Measurements from ENCODE around the gene PSTPIP1.
A peak's percentile ranks its signal among the peaks of the same experiment; 100 is the strongest.

The PSTPIP1 gene

GRCh38 chr15:76998663-76999285 is 3.8 kb downstream of the PSTPIP1 start:
- DNase-seq (ENCODE audit: low read depth in 2 of 2), result no peak

GRCh38 chr15:76999996-77000395 is 5.1 kb downstream of the PSTPIP1 start:
- DNase-seq (ENCODE audit: low read depth in 2 of 2), result no peak

GRCh38 chr15:77001351-77001750 is 6.4 kb downstream of the PSTPIP1 start:
- DNase-seq (ENCODE audit: low read depth in 2 of 2), result no peak

- no peak for DNase-seq (ENCODE audit: low read depth in 2 of 2)
These were observed 7.0 kb downstream of the PSTPIP1 start for GRCh38 chr15:77001966-77002365.

DNA sequence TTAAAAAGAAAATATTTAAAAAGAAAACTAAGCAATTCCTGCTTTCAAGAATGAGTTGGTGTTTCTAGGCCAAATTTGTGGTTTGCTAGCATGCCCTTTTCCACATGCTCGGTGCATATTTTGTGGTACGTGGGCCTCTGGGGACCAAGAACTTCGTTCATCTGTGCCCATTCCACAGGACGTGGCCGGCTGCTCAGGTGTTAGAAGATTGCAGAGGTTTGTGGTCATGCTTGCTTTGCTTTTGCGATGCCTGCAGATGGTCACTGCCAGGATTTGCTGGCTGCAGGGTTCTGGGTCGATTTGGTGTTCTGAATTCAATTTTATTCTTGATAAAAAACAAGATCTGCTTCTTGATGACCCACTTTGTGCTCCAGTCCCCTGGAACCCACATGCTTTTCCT is 7.5 kb downstream of the PSTPIP1 start:
- no peak for DNase-seq (ENCODE audit: low read depth in 2 of 2)

DNA sequence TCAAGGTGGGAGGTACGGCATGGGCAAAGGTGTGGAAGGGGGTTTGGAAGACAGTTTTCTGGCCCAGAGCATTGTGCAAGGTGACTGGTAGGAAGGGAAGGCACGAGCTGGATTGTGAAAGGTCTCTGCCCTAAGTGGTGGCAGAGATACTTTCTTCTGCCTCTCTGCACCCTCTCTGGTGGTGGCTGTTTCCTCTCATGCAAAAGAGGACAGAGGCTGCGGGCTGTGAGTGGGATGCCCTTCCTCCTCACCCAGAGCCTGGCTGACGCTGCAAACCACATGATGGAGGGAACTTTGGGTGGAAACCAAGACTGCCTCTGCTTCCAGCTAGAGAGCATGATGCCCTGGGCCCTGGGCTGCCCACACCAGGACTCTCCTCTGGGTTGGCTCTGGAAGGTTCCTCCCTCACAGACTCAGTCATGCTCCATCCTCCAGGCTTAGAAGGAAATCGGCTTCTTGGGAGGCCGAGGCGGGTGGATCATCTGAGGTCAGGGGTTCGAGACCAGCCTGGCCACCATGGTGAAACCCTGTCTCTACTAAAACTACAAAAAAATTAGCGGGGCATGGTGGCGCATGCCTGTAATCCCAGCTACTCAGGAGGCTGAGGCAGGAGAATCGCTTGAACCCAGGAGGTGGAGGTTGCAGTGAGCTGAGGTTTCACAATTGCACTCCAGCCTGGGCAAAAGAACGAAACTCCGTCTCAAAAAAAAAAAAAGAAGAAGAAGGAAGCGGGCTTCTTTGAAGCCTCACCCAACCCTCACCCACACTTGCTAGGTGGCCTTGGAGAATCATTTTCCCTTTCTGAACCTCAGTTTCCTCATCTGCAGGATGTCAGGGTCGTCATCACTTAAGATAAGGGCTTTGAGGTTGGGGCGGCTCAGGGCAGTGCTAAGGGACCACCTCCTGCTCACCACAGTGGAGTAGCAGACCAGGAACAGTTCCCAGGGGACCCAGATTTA is 8.3 kb downstream of the PSTPIP1 start:
- peak; percentile 39 for DNase-seq (ENCODE audit: low read depth in 2 of 2)

GRCh38 chr15:77004189-77004588 is 9.3 kb downstream of the PSTPIP1 start:
- no peak for DNase-seq (ENCODE audit: low read depth in 2 of 2)

DNA sequence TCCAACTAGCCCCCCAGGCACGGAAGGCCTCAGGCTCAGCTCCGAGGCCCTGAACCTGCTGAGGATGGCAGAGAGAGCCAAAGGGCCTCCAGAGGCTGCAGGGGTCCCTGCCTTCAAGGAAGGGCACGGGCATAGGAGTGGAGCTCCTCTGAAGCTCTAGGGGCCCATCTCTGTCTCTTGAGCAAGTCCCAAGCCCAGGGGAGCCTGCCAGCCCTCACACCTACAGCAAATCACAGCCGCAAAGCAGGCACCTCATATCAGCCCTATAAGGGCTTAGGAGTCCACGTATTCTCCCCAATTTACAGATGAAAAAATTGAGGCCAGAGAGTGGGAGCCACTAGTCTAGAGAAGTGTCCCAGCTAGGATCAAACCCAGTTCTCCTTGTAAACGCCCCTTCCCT is 14.2 kb downstream of the PSTPIP1 start:
- DNase-seq (ENCODE audit: low read depth in 2 of 2), result no peak

GRCh38 chr15:77009646-77010311 is 14.9 kb downstream of the PSTPIP1 start:
- no peak for DNase-seq (ENCODE audit: low read depth in 2 of 2)

DNA sequence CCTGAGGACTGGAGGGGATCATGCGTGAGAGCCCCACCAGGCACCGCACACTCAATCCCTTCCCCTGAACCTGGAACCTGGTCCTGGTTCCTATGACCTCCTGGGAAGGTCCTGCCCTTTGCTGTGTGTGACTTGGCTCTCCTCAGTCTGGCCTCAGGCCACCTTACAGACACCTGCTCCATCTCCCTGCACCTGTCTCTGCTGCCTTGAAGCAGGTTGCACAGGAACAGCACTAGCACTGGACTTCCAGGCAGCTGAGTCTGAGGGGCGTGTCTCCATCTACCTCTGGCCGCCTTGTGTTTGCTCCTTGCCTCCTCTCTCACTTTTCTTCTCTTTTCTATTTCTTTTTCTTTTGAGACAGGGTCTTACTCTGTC is 15.4 kb downstream of the PSTPIP1 start:
- no peak for DNase-seq (ENCODE audit: low read depth in 2 of 2)

GRCh38 chr15:77010857-77011256 is 15.9 kb downstream of the PSTPIP1 start:
- DNase-seq (ENCODE audit: low read depth in 2 of 2), result no peak

DNA sequence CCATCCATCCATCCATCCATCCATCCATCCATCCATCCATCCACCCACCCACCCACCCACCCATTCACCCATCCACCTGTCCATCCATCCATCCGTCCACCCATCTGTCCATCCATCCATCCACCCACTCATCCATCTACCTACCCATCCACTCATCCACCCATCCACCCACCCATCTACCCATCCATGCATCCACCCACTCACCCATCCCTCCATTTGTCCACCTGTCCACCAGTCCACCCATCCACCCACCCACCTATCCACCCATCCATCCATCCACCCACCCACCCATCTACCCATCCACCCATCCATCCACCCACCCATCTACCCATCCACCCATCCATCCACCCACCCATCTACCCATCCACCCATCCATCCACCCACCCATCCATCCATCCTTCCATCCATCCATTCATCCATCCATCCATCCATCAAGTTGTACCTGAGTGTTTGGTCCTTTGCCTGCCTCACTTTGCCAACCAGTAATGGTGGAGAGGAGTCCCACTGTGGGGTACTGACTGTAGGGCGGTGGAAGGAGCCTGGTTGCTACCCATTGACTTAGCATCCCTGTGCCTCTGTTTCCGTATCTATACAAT is 17.3 kb downstream of the PSTPIP1 start:
- no peak for DNase-seq (ENCODE audit: low read depth in 2 of 2)

DNA sequence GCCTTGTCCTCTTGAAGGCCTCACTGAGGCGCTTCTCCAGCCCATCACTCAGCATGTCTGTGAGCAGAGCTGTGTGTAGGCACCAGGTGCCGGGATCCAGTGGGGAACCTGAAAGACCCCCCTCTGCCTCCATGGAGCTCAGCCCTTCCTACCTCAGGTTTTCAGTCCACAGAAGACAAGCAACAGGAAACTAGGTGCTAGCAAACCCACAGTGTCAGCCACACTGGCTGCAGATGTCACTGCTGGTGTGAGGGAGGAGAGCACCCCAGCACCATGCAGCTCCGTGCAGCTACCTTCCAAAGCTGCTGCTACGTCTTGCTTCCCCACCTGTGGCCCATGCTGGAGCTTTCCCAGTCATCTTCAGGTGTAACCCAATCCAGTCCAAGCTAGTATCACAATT is 17.9 kb downstream of the PSTPIP1 start:
- no peak for DNase-seq (ENCODE audit: low read depth in 2 of 2)

GRCh38 chr15:77013776-77014131 is 18.8 kb downstream of the PSTPIP1 start:
- DNase-seq (ENCODE audit: low read depth in 2 of 2), result peak; percentile 77 to 80

GRCh38 chr15:77014132-77015081 is 19.5 kb downstream of the PSTPIP1 start:
- DNase-seq (ENCODE audit: low read depth in 2 of 2), result no peak

DNA sequence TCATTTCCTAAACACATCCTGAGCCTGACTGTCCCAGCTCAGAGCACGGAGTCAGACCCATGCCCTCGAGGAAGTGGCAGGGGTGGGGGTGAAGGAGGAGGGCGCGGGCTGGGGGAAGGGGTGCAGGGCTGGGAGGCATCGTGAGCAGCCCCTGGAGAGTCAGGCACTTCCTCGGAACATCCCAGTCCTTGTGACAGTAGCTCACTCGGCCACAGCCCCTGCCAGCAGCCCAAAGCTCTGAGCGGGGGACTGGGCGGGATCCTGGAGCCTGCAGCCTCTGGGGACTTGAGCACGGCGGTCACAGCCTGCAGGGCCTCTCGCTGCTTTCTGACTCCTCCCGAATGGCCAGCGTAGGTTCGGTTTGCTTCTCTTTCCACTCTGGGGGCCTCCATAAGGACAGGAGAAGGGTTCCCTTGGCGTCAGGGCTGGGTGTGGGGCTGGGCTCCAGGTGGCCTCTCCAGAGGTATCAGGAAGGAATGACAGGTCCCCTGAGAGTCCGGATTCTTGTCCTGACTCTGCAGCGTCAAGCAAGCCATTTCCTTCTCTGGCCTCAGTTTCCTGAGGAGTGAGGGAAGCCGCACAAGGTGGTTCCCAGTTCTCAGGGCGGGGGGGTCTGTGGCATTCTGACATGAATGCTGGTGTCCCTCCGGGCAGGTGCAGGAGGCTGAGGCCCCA is 20.9 kb downstream of the PSTPIP1 start:
- DNase-seq (ENCODE audit: low read depth in 2 of 2), result no peak

DNA sequence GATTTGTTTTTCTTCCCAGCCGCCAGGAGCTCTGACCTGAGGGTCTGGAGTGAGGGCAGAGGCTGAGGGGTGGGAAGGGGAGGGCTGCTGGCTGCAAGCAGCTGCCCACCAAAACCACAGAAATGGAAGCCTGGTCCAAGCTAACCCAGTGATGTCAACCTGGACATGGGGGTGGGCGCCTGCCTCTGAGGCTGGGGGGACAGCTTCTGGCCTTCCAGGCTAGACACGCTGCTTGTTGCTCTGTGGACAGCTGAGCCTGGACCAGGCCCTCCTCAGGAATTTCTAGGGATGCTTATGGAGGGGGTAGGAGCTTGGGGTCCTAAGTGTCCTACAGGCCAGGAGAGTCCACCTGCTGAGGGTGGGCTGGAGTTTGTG is 21.4 kb downstream of the PSTPIP1 start:
- no peak for DNase-seq (ENCODE audit: low read depth in 2 of 2)

DNA sequence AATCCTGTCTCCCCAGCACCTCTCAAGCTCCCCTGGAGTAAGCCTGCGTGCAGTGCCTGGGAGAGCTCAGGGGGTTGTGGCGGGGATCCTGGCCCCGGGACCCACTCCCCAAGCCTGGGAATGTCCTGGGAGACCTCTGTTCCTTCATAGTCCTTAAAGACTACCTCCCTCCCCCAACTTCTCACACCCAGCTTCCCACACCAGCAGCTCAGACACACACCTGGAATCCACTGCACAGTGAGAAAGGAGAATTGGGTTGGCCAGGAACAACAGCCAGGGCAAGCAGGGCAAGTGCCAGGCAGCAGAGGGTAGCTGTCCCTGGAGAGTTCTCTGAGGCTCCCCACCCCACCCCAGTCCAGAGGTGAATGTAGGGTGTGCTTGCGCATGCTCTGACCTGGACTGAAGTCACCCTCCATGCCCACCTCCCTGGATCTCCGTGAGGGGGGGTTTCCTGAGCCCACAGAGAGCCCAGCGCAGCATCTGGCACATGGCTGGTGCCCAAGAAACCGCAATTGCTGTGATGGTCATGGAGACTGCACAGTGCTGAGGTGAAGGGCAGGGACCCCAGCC is 22.2 kb downstream of the PSTPIP1 start:
- no peak for DNase-seq (ENCODE audit: low read depth in 2 of 2)

DNA sequence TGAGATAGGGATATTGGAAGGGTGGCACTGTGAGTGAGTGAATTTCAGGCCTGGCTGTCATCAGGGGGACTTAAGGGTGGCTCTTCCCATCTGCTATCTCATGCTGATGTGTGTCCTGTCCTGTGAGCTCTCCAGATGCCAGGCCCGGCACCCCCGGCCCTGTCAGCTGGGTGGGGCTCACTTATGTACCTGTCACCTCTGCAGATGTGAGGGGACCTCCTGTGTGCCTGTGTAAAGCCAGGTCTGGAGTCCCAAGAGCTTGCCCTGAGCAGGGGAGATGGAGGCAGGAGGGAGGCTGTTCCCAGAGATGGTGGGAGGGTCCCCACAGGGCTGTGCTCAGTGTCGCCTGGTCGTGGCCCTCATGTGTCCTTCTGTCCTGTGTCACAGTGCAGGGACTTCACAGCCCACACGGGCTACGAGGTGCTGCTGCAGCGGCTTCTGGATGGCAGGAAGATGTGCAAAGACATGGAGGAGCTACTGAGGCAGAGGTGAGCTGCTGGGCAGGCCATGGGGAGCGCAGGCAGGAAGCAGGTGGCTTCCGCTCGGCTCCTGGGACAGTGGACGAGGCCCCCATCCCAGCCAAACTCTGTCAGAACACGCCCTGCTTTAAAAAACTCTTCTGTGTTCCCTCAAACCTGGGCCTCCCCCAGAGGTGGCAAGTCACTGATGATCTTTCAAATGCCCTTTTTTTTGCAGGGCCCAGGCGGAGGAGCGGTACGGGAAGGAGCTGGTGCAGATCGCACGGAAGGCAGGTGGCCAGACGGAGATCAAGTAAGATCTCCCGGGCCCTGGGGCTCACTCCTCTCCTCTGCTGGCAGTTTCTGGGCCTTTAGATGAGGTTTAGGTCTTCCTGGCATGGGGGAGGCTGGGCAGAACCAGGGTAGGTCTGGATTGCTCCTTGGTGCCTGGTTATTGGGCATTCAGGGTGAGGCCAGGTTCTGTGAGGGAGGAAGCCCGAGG is 23.1 kb downstream of the PSTPIP1 start:
- DNase-seq (ENCODE audit: low read depth in 2 of 2), result no peak
